H9 (cell line): Measurements from ENCODE around the gene PIK3R4. TPM values are rescaled to one million over a fixed set of nuclear protein-coding genes. Genes with fewer than 3 reads are reported as not detected.

Source experiments
- DNase-seq: peaks from one replicate; pipeline ENCODE4 v3.0.0-alpha.2; 2017
- H2AFZ ChIP-seq: one replicate; pipeline ENCODE4 v1.6.1; 2013; ENCODE audit warnings: mild to moderate bottlenecking, low read length, control low read depth, moderate library complexity
- H2AK5ac ChIP-seq: 2 replicates; pipeline ENCODE4 v1.6.1; 2013; ENCODE audit warnings: low read length, control low read depth, mixed read lengths; ENCODE audit not compliant: insufficient read length
- H2BK120ac ChIP-seq: one replicate; pipeline ENCODE4 v1.6.1; 2013; ENCODE audit warnings: low read depth, mild to moderate bottlenecking, low read length, control low read depth, inconsistent platforms; ENCODE audit not compliant: poor library complexity, severe bottlenecking
- H2BK12ac ChIP-seq: 2 replicates; pipeline ENCODE4 v1.6.1; 2013; ENCODE audit warnings: low read length, control low read depth, mixed read lengths, low read depth; ENCODE audit not compliant: insufficient read length
- H2BK15ac ChIP-seq: 2 replicates; pipeline ENCODE4 v1.6.1; 2013; ENCODE audit warnings: low read depth, low read length, control low read depth
- H2BK20ac ChIP-seq: one replicate; pipeline ENCODE4 v1.6.1; 2013; ENCODE audit warnings: low read depth, mild to moderate bottlenecking, low read length, control low read depth, inconsistent platforms; ENCODE audit not compliant: poor library complexity, severe bottlenecking
- H2BK5ac ChIP-seq: 2 replicates; pipeline ENCODE4 v1.6.1; 2013; ENCODE audit warnings: low read length, control low read depth, mixed read lengths; ENCODE audit not compliant: insufficient read length
- H3K14ac ChIP-seq: 2 replicates; pipeline ENCODE4 v1.6.1; 2013; ENCODE audit warnings: low read length, control low read depth; ENCODE audit not compliant: insufficient read depth
- H3K18ac ChIP-seq: 2 replicates; pipeline ENCODE4 v1.6.1; 2013; ENCODE audit warnings: low read depth, mild to moderate bottlenecking, mixed read lengths, low read length, control low read depth; ENCODE audit not compliant: insufficient read length
- H3K23ac ChIP-seq: 2 replicates; pipeline ENCODE4 v1.6.1; 2013; ENCODE audit warnings: low read length, control low read depth, mixed read lengths, low read depth; ENCODE audit not compliant: insufficient read length
- H3K23me2 ChIP-seq: 2 replicates; pipeline ENCODE4 v1.6.1; 2013; ENCODE audit warnings: low read depth, mild to moderate bottlenecking, mixed read lengths, low read length, control low read depth; ENCODE audit not compliant: insufficient read length, poor library complexity, severe bottlenecking
- H3K27ac ChIP-seq: 2 replicates; pipeline ENCODE4 v1.5.1; 2013; ENCODE audit warnings: low read length, control low read depth, mixed read lengths, low read depth; ENCODE audit not compliant: insufficient read length
- H3K27me3 ChIP-seq: 2 replicates; pipeline ENCODE4 v1.6.1; 2013; ENCODE audit warnings: low read length, control low read depth, inconsistent platforms; ENCODE audit not compliant: insufficient read depth
- H3K4ac ChIP-seq: 2 replicates; pipeline ENCODE4 v1.6.1; 2013; ENCODE audit warnings: low read depth, mild to moderate bottlenecking, control low read depth, inconsistent platforms, low read length, moderate library complexity
- H3K4me1 ChIP-seq: 2 replicates; pipeline ENCODE4 v1.6.1; 2013; ENCODE audit warnings: low read length, control low read depth, inconsistent platforms; ENCODE audit not compliant: insufficient read depth
- H3K4me2 ChIP-seq: 2 replicates; pipeline ENCODE4 v1.6.1; 2013; ENCODE audit warnings: low read length, control low read depth, mixed read lengths; ENCODE audit not compliant: insufficient read length, insufficient read depth
- H3K56ac ChIP-seq: 2 replicates; pipeline ENCODE4 v1.6.1; 2013; ENCODE audit warnings: low read depth, mild to moderate bottlenecking, mixed read lengths, low read length, control low read depth; ENCODE audit not compliant: insufficient read length
- H3K79me1 ChIP-seq: 2 replicates; pipeline ENCODE4 v1.6.1; 2013; ENCODE audit warnings: low read depth, mild to moderate bottlenecking, moderate library complexity, low read length, control low read depth, inconsistent platforms; ENCODE audit not compliant: insufficient read depth, poor library complexity, severe bottlenecking
- H3K79me2 ChIP-seq: 2 replicates; pipeline ENCODE4 v1.6.1; 2013; ENCODE audit warnings: low read length, control low read depth, inconsistent platforms; ENCODE audit not compliant: insufficient read depth
- H3K9ac ChIP-seq: 2 replicates; pipeline ENCODE4 v1.6.1; 2013; ENCODE audit warnings: low read length, control low read depth, mixed read lengths; ENCODE audit not compliant: insufficient read length; ENCODE audit errors: extremely low read depth
- H3K9me3 ChIP-seq: one replicate; pipeline ENCODE4 v1.6.1; 2013; ENCODE audit warnings: low read depth, low read length, inconsistent platforms; ENCODE audit not compliant: control insufficient read depth
- H3T11ph ChIP-seq: one replicate; pipeline ENCODE4 v1.6.1; 2013; ENCODE audit warnings: mild to moderate bottlenecking, low read length, control low read depth, inconsistent platforms
- H4K20me1 ChIP-seq: one replicate; pipeline ENCODE4 v1.6.1; 2013; ENCODE audit not compliant: control insufficient read depth, insufficient read length, insufficient read depth
- H4K5ac ChIP-seq: 2 replicates; pipeline ENCODE4 v1.6.1; 2013; ENCODE audit warnings: low read depth, mild to moderate bottlenecking, mixed read lengths, low read length, control low read depth; ENCODE audit not compliant: insufficient read length
- H4K8ac ChIP-seq: replicated peaks from 2 replicates; pipeline ENCODE4 v1.6.1; 2013; ENCODE audit warnings: low read length, control low read depth, mixed read lengths, low read depth; ENCODE audit not compliant: insufficient read length
- H4K91ac ChIP-seq: 2 replicates; pipeline ENCODE4 v1.6.1; 2013; ENCODE audit warnings: low read depth, mild to moderate bottlenecking, moderate library complexity, mixed read lengths, low read length, control low read depth; ENCODE audit not compliant: insufficient read length
- H3K27ac Mint-ChIP-seq, 3 experiments: 2 replicates in 2 of 3; 3 replicates in 1 of 3; pipeline ENCODE4 v1.8.0; 2020 to 2021; ENCODE audit warnings: mixed read lengths in 3 of 3, mild to moderate bottlenecking in 1 of 3, moderate library complexity in 1 of 3
- H3K27me3 Mint-ChIP-seq: 2 replicates; pipeline ENCODE4 v1.8.0; 2021; ENCODE audit warnings: low read depth, mild to moderate bottlenecking, moderate library complexity, mixed read lengths
- H3K36me3 Mint-ChIP-seq, 3 experiments: 2 replicates in 2 of 3; 3 replicates in 1 of 3; pipeline ENCODE4 v1.8.0; 2020 to 2021; ENCODE audit warnings: low read depth in 3 of 3, mixed read lengths in 3 of 3; ENCODE audit not compliant: insufficient read depth in 1 of 3
- H3K4me1 Mint-ChIP-seq, 2 experiments: 2 replicates each; pipeline ENCODE4 v1.8.0; 2020; ENCODE audit warnings: mixed read lengths in 2 of 2
- H3K4me3 Mint-ChIP-seq, 2 experiments: 2 replicates in 1 of 2; 3 replicates in 1 of 2; pipeline ENCODE4 v1.8.0; 2020 to 2021; ENCODE audit warnings: mild to moderate bottlenecking in 2 of 2, mixed read lengths in 2 of 2, moderate library complexity in 1 of 2
- H3K9me3 Mint-ChIP-seq, 2 experiments: 2 replicates in 1 of 2; 3 replicates in 1 of 2; pipeline ENCODE4 v1.8.0; 2020; ENCODE audit warnings: mild to moderate bottlenecking in 2 of 2, mixed read lengths in 2 of 2, moderate library complexity in 1 of 2
- CTCF ChIP-seq: fragments of 200-600 bp; sonication (generic); conservative IDR thresholded peaks from 3 replicates; pipeline ENCODE4 v1.8.0; 2021; ENCODE audit warnings: antibody characterized with exemption, mild to moderate bottlenecking
- WGBS: extraction: QIAGEN DNeasy Blood & Tissue Kit; methylation state at CpG from one replicate; pipeline ENCODE4 v1.1.7; 2013; ENCODE audit warnings: missing lambda C conversion rate, low lambda C conversion rate, mixed read lengths; ENCODE audit not compliant: insufficient read length; ENCODE audit errors: extremely low coverage; 5-methylcytosine and 5-hydroxymethylcytosine counted together
- total RNA-seq: library from RNA; stranded (reverse); gene quantifications from 2 replicates; pipeline ENCODE4 v1.2.1, GENCODE V29; 2021

The PIK3R4 gene
- total RNA-seq, 1 experiment from 2014 or later = 28.6 TPM

- no peak for DNase-seq
- Histone ChIP-seq H3K4me2 (no peak overlapping the region), H2BK20ac (no peak overlapping the region), H3T11ph (no peak overlapping the region), H2BK120ac (no peak overlapping the region), H4K5ac (no peak overlapping the region), H4K8ac (no peak overlapping the region), H3K9ac (no peak overlapping the region), H3K4me1 (no peaks in the 10 kb centered on the region), H3K23ac (no peak overlapping the region), H2AFZ (no peak overlapping the region), H3K79me1 (no peaks in the 10 kb centered on the region), H3K14ac (no peak overlapping the region), H2AK5ac (no peak overlapping the region), H3K56ac (no peak overlapping the region), H3K18ac (no peak overlapping the region), H3K23me2 (no peaks in the 10 kb centered on the region), H2BK5ac (no peak overlapping the region), H2BK15ac (no peak overlapping the region), H4K91ac (no peak overlapping the region), H3K27me3 (no peaks in the 10 kb centered on the region), H3K27ac (no peak overlapping the region), H3K9me3 (no peaks in the 10 kb centered on the region), H2BK12ac (no peak overlapping the region), H3K4ac (no peak overlapping the region), H3K79me2 (no peaks in the 10 kb centered on the region), H4K20me1 (no peaks in the 10 kb centered on the region)
- Mint-ChIP-seq H3K4me3 (no peak overlapping the region), H3K27ac (no peak overlapping the region), H3K9me3 (no peaks in the 10 kb centered on the region), H3K27me3 (no peaks in the 10 kb centered on the region), H3K4me1 (no peaks in the 10 kb centered on the region), H3K36me3 (peaks cover 11 to 48% (median 37%) of the 10 kb centered on the region in 3 experiments; a peak in 6 of 7 replicates)
- no peak for TF ChIP-seq CTCF
- no CpG with 5 or more reads among the region's 2 CpGs for WGBS
These were observed 64.5 kb downstream of the PIK3R4 start for GRCh38 chr3:130682131-130682530.
